Endodermal cell (in vitro differentiated cells): ENCODE data around the gene MAGI3. TPM values are rescaled to one million over a fixed set of nuclear protein-coding genes. Genes with fewer than 3 reads are reported as not detected.
A peak's percentile ranks its signal among the peaks of the same experiment; 100 is the strongest.

Source experiments
- DNase-seq: peaks from one replicate; pipeline ENCODE4 v3.0.0-alpha.2; 2017
- H3K27ac ChIP-seq: 2 replicates; pipeline ENCODE4 v1.5.1; 2013; ENCODE audit warnings: mild to moderate bottlenecking, low read depth, low read length, moderate library complexity
- H3K27me3 ChIP-seq: 2 replicates; pipeline ENCODE4 v1.6.1; 2013; ENCODE audit warnings: mild to moderate bottlenecking, low read length, moderate library complexity; ENCODE audit not compliant: insufficient read depth, control insufficient read depth, poor library complexity, severe bottlenecking
- H3K36me3 ChIP-seq: 2 replicates; pipeline ENCODE4 v1.7.0; 2013; ENCODE audit warnings: mild to moderate bottlenecking, low read length, moderate library complexity; ENCODE audit not compliant: control insufficient read depth, insufficient read depth
- H3K4me1 ChIP-seq: one replicate; pipeline ENCODE4 v1.7.0; 2013; ENCODE audit warnings: low read length; ENCODE audit not compliant: control insufficient read depth, insufficient read depth
- H3K4me3 ChIP-seq: 2 replicates; pipeline ENCODE4 v1.5.1; 2013; ENCODE audit warnings: mild to moderate bottlenecking, low read length, moderate library complexity
- H3K9ac ChIP-seq: 2 replicates; pipeline ENCODE4 v1.6.1; 2013; ENCODE audit warnings: mild to moderate bottlenecking, low read length, moderate library complexity; ENCODE audit not compliant: poor library complexity, severe bottlenecking; ENCODE audit errors: extremely low read depth
- H3K9me3 ChIP-seq: 2 replicates; pipeline ENCODE4 v1.6.1; 2013; ENCODE audit warnings: mild to moderate bottlenecking, low read length, moderate library complexity; ENCODE audit not compliant: control insufficient read depth
- H3K27ac Mint-ChIP-seq: 2 replicates; pipeline ENCODE4 v1.8.0; 2020; ENCODE audit warnings: mixed read lengths
- H3K27me3 Mint-ChIP-seq: 2 replicates; pipeline ENCODE4 v1.8.0; 2021; ENCODE audit warnings: mild to moderate bottlenecking, mixed read lengths; ENCODE audit not compliant: insufficient read depth
- H3K36me3 Mint-ChIP-seq: 2 replicates; pipeline ENCODE4 v1.8.0; 2020; ENCODE audit warnings: low read depth, mixed read lengths
- H3K4me1 Mint-ChIP-seq: 2 replicates; pipeline ENCODE4 v1.8.0; 2020; ENCODE audit warnings: mixed read lengths
- H3K4me3 Mint-ChIP-seq: 2 replicates; pipeline ENCODE4 v1.8.0; 2020; ENCODE audit warnings: mild to moderate bottlenecking, moderate library complexity, mixed read lengths
- H3K9me3 Mint-ChIP-seq: 2 replicates; pipeline ENCODE4 v1.8.0; 2020; ENCODE audit warnings: mild to moderate bottlenecking, mixed read lengths
- CTCF ChIP-seq: fragments of 200-600 bp; sonication (generic); conservative IDR thresholded peaks from 2 replicates; pipeline ENCODE4 v1.5.0; 2021; ENCODE audit warnings: antibody characterized with exemption, mild to moderate bottlenecking
- WGBS, 2 experiments: methylation state at CpG; one replicate each; pipeline versions ENCODE4 v1.1.5 to v1.1.7; 2013; ENCODE audit warnings: missing lambda C conversion rate in 2 of 2, mixed read lengths in 1 of 2; ENCODE audit not compliant: insufficient coverage in 1 of 2, insufficient read length in 1 of 2; 5-methylcytosine and 5-hydroxymethylcytosine counted together
- total RNA-seq, 2 donors: library from RNA; stranded (reverse); fragmentation: NEBNext Ultra II Directional in 1 of 2; extraction: Animal tissue kit (Norgen Biotek cat#: 25700) in 1 of 2; gene quantifications; 2 replicates in 1 of 2; 3 replicates in 1 of 2; pipeline ENCODE4 v1.2.1, GENCODE V29; 2021

MAGI3 gene
- total RNA-seq, 2 donors from 2014 or later, result 27.1 to 27.4 TPM

DNA sequence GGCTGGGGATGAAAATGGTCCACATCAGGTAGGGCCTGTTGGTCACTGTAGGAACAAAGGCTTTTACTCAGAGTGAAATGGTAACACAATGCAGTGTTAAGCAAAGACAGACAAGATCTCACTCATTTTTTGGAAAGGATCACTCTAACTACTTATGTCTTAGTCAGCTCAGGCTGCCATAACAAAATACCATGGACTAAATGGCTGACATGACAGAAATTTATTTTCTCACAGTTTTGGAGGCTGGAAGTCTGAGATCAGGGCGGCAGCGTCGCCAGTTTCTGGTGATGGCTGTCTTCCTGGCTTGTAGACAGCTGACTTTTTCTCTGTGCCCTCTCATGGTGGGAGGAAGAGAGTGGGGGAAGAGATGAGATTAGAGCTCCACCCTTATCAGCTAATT, 10.2 kb upstream of the MAGI3 start:
- Histone ChIP-seq H3K4me1 (no peaks in the 10 kb centered on the region), H3K9ac (no peak overlapping the region), H3K9me3 (no peaks in the 10 kb centered on the region), H3K4me3 (no peak overlapping the region), H3K27ac (no peak overlapping the region), H3K36me3 (no peaks in the 10 kb centered on the region), H3K27me3 (no peaks in the 10 kb centered on the region)
- H3K27me3 Mint-ChIP-seq, result no peaks in the 10 kb centered on the region
- 98% methylated on average over 3 of the region's 3 CpGs; no CpG with 5 or more reads in 1 of the 2 experiments for WGBS, 2 experiments
- H3K36me3 Mint-ChIP-seq, result no peaks in the 10 kb centered on the region
- DNase-seq, result no peak
- H3K27ac Mint-ChIP-seq, result no peak overlapping the region
- H3K4me1 Mint-ChIP-seq, result no peaks in the 10 kb centered on the region
- no peak for TF ChIP-seq CTCF
- no peaks in the 10 kb centered on the region for H3K9me3 Mint-ChIP-seq
- no peak overlapping the region for H3K4me3 Mint-ChIP-seq

DNA sequence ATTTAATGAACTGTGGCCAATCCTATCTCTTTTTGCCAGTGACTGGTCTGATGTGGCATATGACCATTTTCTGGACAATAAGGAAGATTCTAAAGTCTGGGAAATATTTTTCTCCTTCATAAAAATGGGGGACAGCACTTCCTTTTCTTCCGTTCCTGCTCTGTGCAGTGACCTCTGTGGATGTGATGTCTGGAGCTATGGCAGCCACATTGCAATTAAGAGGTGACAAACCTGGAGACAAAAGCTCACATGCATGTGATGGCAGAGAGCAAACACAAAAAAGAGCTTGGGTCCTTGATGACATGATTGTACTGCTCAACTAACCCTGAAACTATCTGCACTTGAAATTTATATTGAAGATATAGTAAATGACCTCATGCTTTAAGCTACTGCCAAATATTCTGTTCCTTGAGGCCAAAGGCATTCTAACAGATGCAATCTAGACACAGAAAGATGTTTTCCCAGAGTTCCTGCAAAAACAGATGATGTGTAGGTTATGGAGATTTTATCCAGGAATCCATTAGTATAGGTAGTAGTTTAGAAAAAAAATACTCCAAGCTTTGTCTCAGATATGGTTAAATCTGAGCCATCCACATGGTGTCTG, 2.2 kb upstream of the MAGI3 start:
- Histone ChIP-seq H3K4me3 (peak overlapping the region; percentile 88), H3K36me3 (no peaks in the 10 kb centered on the region), H3K27me3 (no peaks in the 10 kb centered on the region), H3K9me3 (peaks cover 15% of the 10 kb centered on the region), H3K4me1 (peaks cover 7% of the 10 kb centered on the region), H3K27ac (no peak overlapping the region), H3K9ac (no peak overlapping the region)
- Mint-ChIP-seq H3K9me3 (peaks cover 18% of the 10 kb centered on the region), H3K27ac (no peak overlapping the region), H3K36me3 (no peaks in the 10 kb centered on the region), H3K4me1 (peaks cover 25% of the 10 kb centered on the region), H3K27me3 (peaks cover 6% of the 10 kb centered on the region), H3K4me3 (no peak overlapping the region)
- TF ChIP-seq CTCF, result no peak
- WGBS, 2 experiments, result 83 to 100% methylated on average over 1 of the region's 1 CpG
- no peak for DNase-seq

- Mint-ChIP-seq H3K4me1 (peaks cover 26% of the 10 kb centered on the region), H3K4me3 (peak overlapping the region; percentile 84), H3K9me3 (peaks cover 18% of the 10 kb centered on the region), H3K27ac (no peak overlapping the region), H3K27me3 (peaks cover 6% of the 10 kb centered on the region), H3K36me3 (no peaks in the 10 kb centered on the region)
- Histone ChIP-seq H3K27me3 (no peaks in the 10 kb centered on the region), H3K4me3 (peak overlapping the region; percentile 88), H3K36me3 (no peaks in the 10 kb centered on the region), H3K9ac (no peak overlapping the region), H3K4me1 (peaks cover 7% of the 10 kb centered on the region), H3K27ac (peak overlapping the region; percentile 16), H3K9me3 (peaks cover 15% of the 10 kb centered on the region)
- peak; percentile 56 for DNase-seq
- TF ChIP-seq CTCF, result peak; percentile 21
- WGBS, 2 experiments, result 55 to 67% methylated on average over 7 to 8 of the region's 8 CpGs
Measured at GRCh38 chr1:113388621-113389358, 1.5 kb upstream of the MAGI3 start.
